Esophagus squamous epithelium (tissue), 5 donors: Measurements from ENCODE around the gene DUXB. TPM values are rescaled to one million over a fixed set of nuclear protein-coding genes. Genes with fewer than 3 reads are reported as not detected.

ENCODE experiments used
- DNase-seq: peaks from one replicate; lab custom pipeline; 2025; lab: John Stamatoyannopoulos, UW
- H3K27ac ChIP-seq, 4 donors: fragments of 200-600 bp; sonication (generic); one replicate each; pipeline ENCODE4 v1.5.1; 2016 to 2019; ENCODE audit warnings: mild to moderate bottlenecking in 1 of 4
- H3K27me3 ChIP-seq, 4 donors: fragments of 200-600 bp; sonication (generic); 1 replicate in 3 of 4; 2 replicates in 1 of 4; pipeline versions ENCODE4 v1.5.1 to v1.6.0; 2017 to 2021; ENCODE audit warnings: antibody characterized with exemption in 1 of 4
- H3K36me3 ChIP-seq, 3 donors: fragments of 200-600 bp; sonication (generic); one replicate each; pipeline ENCODE4 v1.5.1; 2016 to 2019
- H3K4me1 ChIP-seq, 3 donors: fragments of 200-600 bp; sonication (generic); one replicate each; pipeline ENCODE4 v1.5.1; 2017 to 2019
- H3K4me3 ChIP-seq, 4 donors: fragments of 200-600 bp; sonication (generic); 1 replicate in 3 of 4; 2 replicates in 1 of 4; pipeline ENCODE4 v1.5.1; 2016 to 2019; ENCODE audit warnings: mild to moderate bottlenecking in 2 of 4, moderate library complexity in 1 of 4
- H3K9me3 ChIP-seq, 3 donors: fragments of 200-600 bp; sonication (generic); one replicate each; pipeline ENCODE4 v1.5.1; 2016 to 2019
- POLR2A ChIP-seq, 4 donors: fragments of 450-650 bp; IDR thresholded peaks; one replicate each; pipeline ENCODE4 v1.6.1; 2017; ENCODE audit warnings: antibody characterized with exemption in 4 of 4, mild to moderate bottlenecking in 4 of 4, moderate library complexity in 3 of 4
- WGBS, 2 donors: methylation state at CpG; one replicate each; pipeline ENCODE4 v1.1.5; 2018; 5-methylcytosine and 5-hydroxymethylcytosine counted together
- intact Hi-C: fragments of 100-400 bp; cut with DNase I; formaldehyde crosslinking; loops from one replicate; pipeline ENCODE4 v1.15.0; 2022
- total RNA-seq, 4 donors: library from RNA; depleted of rRNA; stranded (reverse); fragments of >200 nt; gene quantifications; one replicate each; pipeline ENCODE4 v1.1.0, GENCODE V29; 2016
- TF ChIP-seq, protein P1 (sequence below), 6 experiments: fragments of 450-650 bp in 4 of 6; fragments of 200-600 bp in 2 of 6; sonication (generic) in 2 of 6; IDR thresholded peaks; one replicate each; pipeline ENCODE4 v1.5.1; 2016 to 2019; ENCODE audit warnings: antibody characterized with exemption in 6 of 6, mild to moderate bottlenecking in 4 of 6, moderate library complexity in 4 of 6
- donor health status: DM: yes; HTN: yes; CAD: no.

Gene DUXB
- total RNA-seq, 4 donors from 2014 or later, result not detected

DNA sequence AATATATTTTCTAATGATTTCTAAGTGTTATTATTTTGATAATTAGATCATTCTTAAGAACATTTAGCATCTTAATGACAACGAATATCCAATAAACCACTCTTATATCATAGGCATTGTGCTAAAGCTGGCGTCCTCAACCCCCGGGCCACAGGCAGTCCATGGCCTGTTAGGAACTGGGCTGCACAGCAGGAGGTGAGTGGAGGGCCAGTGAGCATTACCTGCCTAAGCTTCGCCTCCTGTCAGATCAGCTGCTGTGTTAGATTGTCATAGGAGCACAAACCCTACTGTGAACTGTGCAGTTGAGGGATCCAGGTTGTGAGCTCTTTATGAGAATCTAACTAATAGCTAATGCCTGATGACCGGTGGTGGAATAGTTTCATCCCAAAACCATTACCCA is 3.7 kb downstream of the DUXB start:
- H3K27me3 ChIP-seq, result no peaks in the 10 kb centered on the region
- H3K4me1 ChIP-seq, result no peaks in the 10 kb centered on the region
- TF ChIP-seq, protein P1, sequence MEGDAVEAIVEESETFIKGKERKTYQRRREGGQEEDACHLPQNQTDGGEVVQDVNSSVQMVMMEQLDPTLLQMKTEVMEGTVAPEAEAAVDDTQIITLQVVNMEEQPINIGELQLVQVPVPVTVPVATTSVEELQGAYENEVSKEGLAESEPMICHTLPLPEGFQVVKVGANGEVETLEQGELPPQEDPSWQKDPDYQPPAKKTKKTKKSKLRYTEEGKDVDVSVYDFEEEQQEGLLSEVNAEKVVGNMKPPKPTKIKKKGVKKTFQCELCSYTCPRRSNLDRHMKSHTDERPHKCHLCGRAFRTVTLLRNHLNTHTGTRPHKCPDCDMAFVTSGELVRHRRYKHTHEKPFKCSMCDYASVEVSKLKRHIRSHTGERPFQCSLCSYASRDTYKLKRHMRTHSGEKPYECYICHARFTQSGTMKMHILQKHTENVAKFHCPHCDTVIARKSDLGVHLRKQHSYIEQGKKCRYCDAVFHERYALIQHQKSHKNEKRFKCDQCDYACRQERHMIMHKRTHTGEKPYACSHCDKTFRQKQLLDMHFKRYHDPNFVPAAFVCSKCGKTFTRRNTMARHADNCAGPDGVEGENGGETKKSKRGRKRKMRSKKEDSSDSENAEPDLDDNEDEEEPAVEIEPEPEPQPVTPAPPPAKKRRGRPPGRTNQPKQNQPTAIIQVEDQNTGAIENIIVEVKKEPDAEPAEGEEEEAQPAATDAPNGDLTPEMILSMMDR (IDR thresholded peaks at IDR 0.05), result no peak
- TF ChIP-seq POLR2A (IDR thresholded peaks at IDR 0.05), result no peak
- no peaks in the 10 kb centered on the region for H3K36me3 ChIP-seq
- H3K4me3 ChIP-seq, result no peak overlapping the region
- DNase-seq, result no peak
- 90 to 91% methylated on average over 5 of the region's 5 CpGs for whole genome bisulfite sequencing, 2 donors
- intact Hi-C loops, result no loop called here
- no peak overlapping the region for H3K27ac ChIP-seq
- H3K9me3 ChIP-seq, result no peaks in the 10 kb centered on the region

DNA sequence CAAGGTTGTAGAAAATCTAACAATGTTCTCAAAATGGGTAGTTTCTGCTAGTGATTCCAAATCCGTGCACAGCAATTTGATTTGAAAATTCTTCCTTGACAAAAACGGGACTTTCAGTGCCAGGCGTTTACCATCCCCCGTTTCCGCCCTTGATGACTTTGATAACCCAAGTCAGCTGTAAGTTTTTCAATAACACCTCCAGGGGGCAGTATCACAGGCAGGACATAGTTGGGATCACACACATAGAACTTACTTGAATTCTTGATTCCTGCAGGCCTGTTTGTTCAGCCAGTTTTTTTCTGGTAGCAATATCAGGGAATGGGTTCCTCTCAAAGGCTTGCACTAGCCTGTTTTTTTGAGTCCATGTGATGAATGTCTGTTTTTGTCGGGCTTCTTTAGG is 5.6 kb downstream of the DUXB start:
- intact Hi-C loops, result no loop called here
- Histone ChIP-seq H3K36me3 (no peaks in the 10 kb centered on the region), H3K4me3 (no peak overlapping the region), H3K4me1 (no peaks in the 10 kb centered on the region), H3K27ac (no peak overlapping the region), H3K27me3 (no peaks in the 10 kb centered on the region), H3K9me3 (no peaks in the 10 kb centered on the region)
- WGBS, 2 donors, result 73 to 74% methylated on average over 6 of the region's 6 CpGs
- no peak for DNase-seq
- TF ChIP-seq, protein P1 (IDR thresholded peaks at IDR 0.05), result no peak
- TF ChIP-seq POLR2A (IDR thresholded peaks at IDR 0.05), result no peak

DNA sequence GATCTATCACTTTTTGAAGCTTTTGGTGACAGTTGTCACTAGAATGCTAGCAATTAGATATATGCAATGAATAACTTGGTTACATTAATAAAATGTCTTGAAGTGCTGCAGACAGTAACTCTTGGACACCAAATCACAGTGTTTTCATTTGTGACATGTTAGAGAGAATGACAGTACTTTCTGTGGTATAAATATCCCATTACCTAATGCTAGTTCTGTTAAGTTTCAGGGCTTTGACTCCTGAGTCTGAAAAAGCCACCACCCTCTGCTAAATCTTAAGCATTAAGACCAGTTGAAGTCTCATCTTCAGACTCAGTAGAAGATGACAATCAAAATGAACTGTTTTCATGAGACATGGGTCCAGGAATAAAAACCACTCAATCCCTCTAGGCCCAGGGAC is 13.9 kb downstream of the DUXB start:
- intact Hi-C loops, result no loop called here
- TF ChIP-seq POLR2A (IDR thresholded peaks at IDR 0.05), result no peak
- TF ChIP-seq, protein P1 (IDR thresholded peaks at IDR 0.05), result no peak

DNA sequence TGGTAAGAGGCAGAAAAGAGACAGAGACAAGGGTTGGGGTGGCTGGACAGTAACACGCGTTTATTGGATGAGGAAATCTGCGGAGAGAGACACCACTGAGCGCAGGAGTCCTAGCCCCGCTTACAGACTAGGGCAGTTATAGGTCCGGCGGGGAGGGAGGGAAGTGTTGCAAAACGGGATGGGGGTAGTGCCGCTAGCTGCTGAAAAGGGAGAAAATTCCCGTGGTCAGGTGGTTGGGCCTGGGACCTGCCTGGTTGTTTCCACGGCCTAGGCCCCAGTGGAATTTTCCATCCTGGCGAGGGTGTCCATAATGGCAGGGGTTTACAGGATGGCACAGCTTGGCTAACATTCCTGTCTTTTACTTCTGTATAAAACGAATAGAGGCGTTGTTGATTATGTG is 19.0 kb downstream of the DUXB start:
- DNase-seq, result no peak
- Histone ChIP-seq H3K36me3 (no peaks in the 10 kb centered on the region), H3K27ac (no peak overlapping the region), H3K27me3 (no peaks in the 10 kb centered on the region), H3K9me3 (peaks cover 0 to 3% (median 0%) of the 10 kb centered on the region in 3 donors), H3K4me3 (no peak overlapping the region), H3K4me1 (no peaks in the 10 kb centered on the region)
- intact Hi-C loops, result no loop called here
- 85 to 87% methylated on average over 8 to 13 of the region's 14 CpGs for WGBS, 2 donors
- TF ChIP-seq, protein P1 (IDR thresholded peaks at IDR 0.05), result no peak
- TF ChIP-seq POLR2A (IDR thresholded peaks at IDR 0.05), result no peak

More for the DNA sequence above, 13.9 kb downstream of the DUXB start:
- Histone ChIP-seq H3K4me3 (no peak overlapping the region), H3K27ac (no peak overlapping the region), H3K36me3 (no peaks in the 10 kb centered on the region), H3K4me1 (no peaks in the 10 kb centered on the region), H3K9me3 (peaks cover 0 to 3% (median 0%) of the 10 kb centered on the region in 3 donors), H3K27me3 (no peaks in the 10 kb centered on the region)
- no peak for DNase-seq

- no peak for DNase-seq
- H3K27ac ChIP-seq, result no peak overlapping the region
- H3K27me3 ChIP-seq, result no peaks in the 10 kb centered on the region
- H3K36me3 ChIP-seq, result no peaks in the 10 kb centered on the region
- TF ChIP-seq POLR2A (IDR thresholded peaks at IDR 0.05), result no peak
- intact Hi-C loops, result no loop called here
- peaks cover 0 to 3% (median 0%) of the 10 kb centered on the region in 3 donors for H3K9me3 ChIP-seq
- H3K4me3 ChIP-seq, result no peak overlapping the region
- 78 to 84% methylated on average over 5 of the region's 5 CpGs for WGBS, 2 donors
- H3K4me1 ChIP-seq, result no peaks in the 10 kb centered on the region
Observed at GRCh38 chr16:75679366-75679765, 21.9 kb downstream of the DUXB start.

GRCh38 chr16:75676909-75677308 is 24.4 kb downstream of the DUXB start, which contains the start of gene CPHXL2:
Gene CPHXL2, minus strand, starts transcription at chr16:75677009. Its CDS starts 10 bp downstream, at chr16:75676999.
- Histone ChIP-seq H3K4me3 (no peak within 1 kb of the TSS), H3K9me3 (no peaks in the 10 kb centered on the region), H3K27ac (no peak within 1 kb of the TSS), H3K4me1 (no peaks in the 10 kb centered on the region), H3K27me3 (no peaks in the 10 kb centered on the region), H3K36me3 (no peaks in the 10 kb centered on the region)
- intact Hi-C loops, result no loop called here
- no peak for DNase-seq
- WGBS, 2 donors, result 80 to 90% methylated on average over 4 of the region's 4 CpGs
- no peak for TF ChIP-seq POLR2A (IDR thresholded peaks at IDR 0.05)
- TF ChIP-seq, protein P1 (IDR thresholded peaks at IDR 0.05), result no peak
